SK-MEL-5 (cell line): ENCODE measurements around the gene CALHM2. TPM values are rescaled to one million over a fixed set of nuclear protein-coding genes. Genes with fewer than 3 reads are reported as not detected.

Experiments used
- total RNA-seq: library from RNA; depleted of rRNA; stranded (reverse); fragments of >200 nt; shearing (Covaris generic); gene quantifications from 2 replicates; pipeline ENCODE4 v1.2.3, GENCODE V29; 2014; rRNA removed

Gene CALHM2
- total RNA-seq, 1 experiment from 2014 or later: not detected

Other genes with a start within 250 kb of the CALHM2 start
- gene RPEL1, start 206.5 kb downstream of the CALHM2 start, total RNA-seq: 0.05 TPM in 1 of 2 replicates, not detected in the other
- 0.37 and 0.56 TPM in 2 replicates for gene INA, start 175.2 kb downstream of the CALHM2 start, total RNA-seq
- gene PCGF6, start 101.2 kb downstream of the CALHM2 start, total RNA-seq: 9.1 and 9.3 TPM in 2 replicates
- gene TAF5, start 84.4 kb downstream of the CALHM2 start, total RNA-seq: 2.8 and 3.5 TPM in 2 replicates
- 420 and 471 TPM in 2 replicates for gene ATP5MK, start 55.9 kb downstream of the CALHM2 start, total RNA-seq
- 31.8 and 38.1 TPM in 2 replicates for gene PDCD11, start 55.7 kb downstream of the CALHM2 start, total RNA-seq
- gene CALHM1, start 6.5 kb upstream of the CALHM2 start, total RNA-seq: not detected in 2 replicates
- not detected in 2 replicates for gene CALHM3, start 26.9 kb upstream of the CALHM2 start, total RNA-seq
- gene NEURL1, start 41.3 kb upstream of the CALHM2 start, total RNA-seq: 0.58 TPM in 1 of 2 replicates, not detected in the other